Subcutaneous adipose tissue (tissue), 4 donors: ENCODE measurements around the gene PAQR3. TPM values are rescaled to one million over a fixed set of nuclear protein-coding genes. Genes with fewer than 3 reads are reported as not detected.

ENCODE experiments used
- total RNA-seq, 4 donors: library from RNA; depleted of rRNA; stranded (reverse); fragments of >200 nt; gene quantifications; one replicate each; pipeline ENCODE4 v1.1.0, GENCODE V29; 2016
- TF ChIP-seq, protein P1 (sequence below): fragments of 450-650 bp; IDR thresholded peaks from one replicate; pipeline ENCODE4 v1.5.1; 2016; ENCODE audit warnings: low read depth, mild to moderate bottlenecking, control low read depth, antibody characterized with exemption, moderate library complexity

The PAQR3 gene
- total RNA-seq, 4 donors from 2014 or later = 7.3 to 25.3 (median 16.4) TPM

DNA sequence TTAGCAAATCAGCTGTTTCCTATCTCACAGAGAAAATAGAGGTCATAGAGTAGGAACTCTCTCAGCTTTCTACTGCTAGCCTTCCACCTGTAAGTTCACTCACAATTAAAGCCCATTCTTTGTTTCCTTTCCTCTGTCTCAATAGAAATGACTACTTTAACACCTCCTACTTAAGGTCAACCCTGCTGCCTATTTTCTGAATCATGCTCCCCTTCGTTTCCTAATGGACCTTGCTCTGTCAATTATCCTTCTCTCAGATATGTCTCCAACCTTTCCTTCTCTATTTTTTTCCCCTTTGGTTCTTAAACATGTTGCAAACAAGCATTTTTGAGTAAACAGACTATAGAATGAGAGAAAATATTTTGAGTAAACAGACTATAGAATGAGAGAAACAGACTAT, 5.1 kb upstream of the PAQR3 start:
- TF ChIP-seq, protein P1, sequence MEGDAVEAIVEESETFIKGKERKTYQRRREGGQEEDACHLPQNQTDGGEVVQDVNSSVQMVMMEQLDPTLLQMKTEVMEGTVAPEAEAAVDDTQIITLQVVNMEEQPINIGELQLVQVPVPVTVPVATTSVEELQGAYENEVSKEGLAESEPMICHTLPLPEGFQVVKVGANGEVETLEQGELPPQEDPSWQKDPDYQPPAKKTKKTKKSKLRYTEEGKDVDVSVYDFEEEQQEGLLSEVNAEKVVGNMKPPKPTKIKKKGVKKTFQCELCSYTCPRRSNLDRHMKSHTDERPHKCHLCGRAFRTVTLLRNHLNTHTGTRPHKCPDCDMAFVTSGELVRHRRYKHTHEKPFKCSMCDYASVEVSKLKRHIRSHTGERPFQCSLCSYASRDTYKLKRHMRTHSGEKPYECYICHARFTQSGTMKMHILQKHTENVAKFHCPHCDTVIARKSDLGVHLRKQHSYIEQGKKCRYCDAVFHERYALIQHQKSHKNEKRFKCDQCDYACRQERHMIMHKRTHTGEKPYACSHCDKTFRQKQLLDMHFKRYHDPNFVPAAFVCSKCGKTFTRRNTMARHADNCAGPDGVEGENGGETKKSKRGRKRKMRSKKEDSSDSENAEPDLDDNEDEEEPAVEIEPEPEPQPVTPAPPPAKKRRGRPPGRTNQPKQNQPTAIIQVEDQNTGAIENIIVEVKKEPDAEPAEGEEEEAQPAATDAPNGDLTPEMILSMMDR = no peak

DNA sequence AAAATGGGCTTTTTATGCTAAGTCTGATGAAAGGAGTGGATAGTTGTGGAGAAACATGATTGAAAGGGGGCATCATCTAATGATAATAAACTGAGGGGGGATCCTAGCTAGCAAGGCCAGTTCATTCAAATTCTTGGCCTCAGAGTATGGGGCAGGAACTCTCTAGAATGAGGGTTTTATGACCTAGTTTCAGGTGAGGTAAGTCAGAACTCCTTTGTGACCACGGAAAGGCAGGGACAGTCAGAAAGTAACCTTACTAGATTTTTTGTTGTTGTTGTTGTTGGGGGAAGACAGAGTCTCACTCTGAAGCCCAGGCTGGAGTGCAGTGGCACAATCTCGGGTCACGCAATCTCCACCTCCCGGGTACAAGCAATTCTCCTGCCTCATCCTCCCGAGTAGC, 1.5 kb upstream of the PAQR3 start:
- TF ChIP-seq, protein P1 = no peak

DNA sequence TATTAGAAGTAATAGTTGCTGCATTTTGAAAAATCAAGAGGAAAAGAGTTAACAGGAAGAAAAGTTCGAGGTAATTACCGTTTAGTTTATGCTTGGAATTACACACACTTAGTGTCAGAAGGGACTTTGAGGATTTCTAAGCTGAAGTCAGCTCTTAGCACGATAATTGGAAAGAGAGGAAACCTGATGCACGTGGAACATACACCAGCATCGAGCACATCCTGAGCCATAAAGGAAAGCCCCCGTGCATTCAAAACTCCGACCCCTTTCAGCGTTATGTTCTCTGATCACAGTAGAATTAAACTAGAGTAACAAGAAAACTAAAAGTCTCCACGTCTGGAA, 400 bp upstream of the PAQR3 start:
- TF ChIP-seq, protein P1 = no peak

DNA sequence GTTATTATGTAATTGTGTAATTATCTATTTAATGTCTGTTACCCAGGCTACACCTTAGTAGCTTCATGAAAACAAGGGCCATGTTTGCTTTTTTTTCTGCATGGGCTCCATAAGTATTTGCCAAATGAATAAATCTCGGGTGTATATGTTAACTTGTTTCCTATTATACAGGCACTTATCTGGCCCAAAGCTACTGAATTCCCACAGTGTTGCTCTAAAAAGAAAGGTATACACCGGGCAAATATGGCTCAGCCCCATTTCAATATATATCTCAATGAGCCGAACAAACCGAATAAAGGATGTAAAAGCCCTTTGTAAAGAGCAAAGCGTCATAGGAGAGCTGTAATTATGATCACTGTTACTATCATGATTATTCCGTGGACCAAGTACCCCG, 767 bp downstream of the PAQR3 start:
- TF ChIP-seq, protein P1 = no peak

DNA sequence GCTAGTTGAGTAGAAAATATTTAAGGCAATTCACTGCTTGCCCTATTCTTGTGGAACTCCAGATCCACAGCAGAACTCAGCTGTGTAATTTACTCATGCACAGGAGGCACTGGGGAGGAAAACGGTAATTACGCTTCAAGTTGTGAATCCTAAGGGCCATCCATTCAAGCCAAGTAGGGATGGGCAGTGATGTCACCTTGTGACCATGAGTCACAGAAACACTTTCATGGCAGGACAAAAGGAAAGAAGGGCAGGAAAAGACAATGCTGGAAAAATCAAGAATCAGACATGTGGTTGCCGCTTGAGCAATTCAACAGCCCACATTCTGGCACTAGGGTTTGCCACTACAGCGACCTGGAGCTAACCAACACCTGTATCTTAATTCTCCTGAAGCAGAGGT, 1.4 kb downstream of the PAQR3 start:
- TF ChIP-seq, protein P1 = no peak

DNA sequence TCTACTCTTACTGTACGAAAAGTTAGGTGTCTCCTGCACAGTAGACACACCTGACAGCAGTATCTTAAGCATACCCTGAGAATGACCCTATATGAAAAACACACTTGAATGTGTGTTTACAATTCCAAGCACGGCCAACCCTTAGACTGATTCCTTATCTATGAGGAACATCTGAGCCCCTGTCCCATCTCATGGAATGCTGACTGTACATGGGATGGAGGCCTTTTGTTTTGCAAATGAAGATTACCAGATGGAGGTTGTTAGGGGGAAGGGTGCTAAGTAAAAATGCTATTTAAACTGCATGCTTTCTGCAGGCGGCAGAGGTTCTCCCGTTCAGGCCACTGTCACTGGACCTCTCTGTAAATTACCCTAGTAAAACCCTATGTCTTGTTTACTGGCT, 2.2 kb downstream of the PAQR3 start:
- TF ChIP-seq, protein P1 = no peak

DNA sequence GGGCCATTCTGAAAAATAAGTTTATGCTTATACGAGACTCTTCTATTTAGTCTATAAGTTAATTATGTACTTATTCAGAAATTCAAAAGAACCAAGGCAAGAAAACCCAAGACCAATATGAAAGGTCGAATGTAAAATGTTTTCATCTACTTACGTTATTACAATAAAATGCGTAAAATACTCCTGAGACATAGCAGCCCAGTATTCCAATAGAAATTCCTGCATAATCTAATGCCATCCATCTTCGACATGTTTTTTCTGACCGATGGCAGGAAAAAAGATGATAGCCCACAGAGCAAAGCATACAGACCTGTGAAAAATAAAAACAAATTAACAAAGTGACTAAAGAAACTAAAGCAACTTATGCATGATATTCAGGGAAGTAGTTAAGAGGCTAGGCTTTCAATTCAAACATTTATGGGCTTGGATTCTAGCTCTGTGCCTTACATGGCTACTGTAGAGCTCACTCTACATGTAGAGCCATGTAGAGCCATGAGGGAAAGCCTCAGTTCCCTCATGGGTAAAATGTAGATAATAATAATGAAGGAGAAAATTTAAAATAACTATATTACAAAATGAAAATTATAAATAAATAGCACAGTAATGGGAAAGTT, 9.1 kb downstream of the PAQR3 start:
- TF ChIP-seq, protein P1 = no peak
